NB4 (cell line): ENCODE measurements around the gene CELF3.
A peak's percentile ranks its signal among the peaks of the same experiment; 100 is the strongest.

Source experiments
- DNase-seq: peaks from one replicate; pipeline ENCODE4 v3.0.0; 2010; ENCODE audit warnings: low read depth
- H3K4me3 ChIP-seq: one replicate; pipeline ENCODE4 v1.5.1; 2011; ENCODE audit warnings: mild to moderate bottlenecking, low read depth, low read length, moderate library complexity
- CTCF ChIP-seq: IDR thresholded peaks from one replicate; pipeline ENCODE4 v1.5.1; 2012; ENCODE audit warnings: low read depth, low read length
- MAX ChIP-seq: IDR thresholded peaks from 2 replicates; pipeline ENCODE4 v1.6.1; 2011; ENCODE audit warnings: low read depth, low read length
- MYC ChIP-seq: IDR thresholded peaks from 2 replicates; pipeline ENCODE4 v1.6.1; 2011; ENCODE audit warnings: low read depth, low read length
- POLR2A ChIP-seq: IDR thresholded peaks from 2 replicates; pipeline ENCODE4 v1.6.1; 2011; ENCODE audit warnings: mild to moderate bottlenecking; ENCODE audit not compliant: insufficient read length; ENCODE audit errors: extremely low read depth

Gene CELF3

GRCh38 chr1:151713044-151713443 lies 3.6 kb downstream of the CELF3 start:
- no peak for DNase-seq
- TF ChIP-seq MYC (no peak), POLR2A (no peak), MAX (no peak), CTCF (no peak)
- no peak overlapping the region for H3K4me3 ChIP-seq

- TF ChIP-seq POLR2A (no peak), MAX (no peak), CTCF (no peak), MYC (no peak)
- H3K4me3 ChIP-seq: no peak overlapping the region
- no peak for DNase-seq
These were observed 4.7 kb downstream of the CELF3 start for GRCh38 chr1:151711951-151712350.

- no peak overlapping the region for H3K4me3 ChIP-seq
- DNase-seq: no peak
- TF ChIP-seq POLR2A: no peak
- no peak for TF ChIP-seq MAX
- TF ChIP-seq CTCF: no peak
- no peak for TF ChIP-seq MYC
These were observed 5.4 kb downstream of the CELF3 start for GRCh38 chr1:151711044-151711800.

- H3K4me3 ChIP-seq: no peak overlapping the region
- no peak for TF ChIP-seq POLR2A
- TF ChIP-seq MAX: no peak
- TF ChIP-seq MYC: no peak
- TF ChIP-seq CTCF: no peak
- peak; percentile 39 for DNase-seq
These were observed 6.3 kb downstream of the CELF3 start for GRCh38 chr1:151710187-151710840.

GRCh38 chr1:151708891-151709290 lies 7.7 kb downstream of the CELF3 start:
- no peak for DNase-seq
- TF ChIP-seq MYC (no peak), CTCF (no peak), MAX (no peak), POLR2A (no peak)

More at GRCh38 chr1:151708891-151709290, 7.7 kb downstream of the CELF3 start:
- H3K4me3 ChIP-seq: no peak overlapping the region
